Liver (tissue), 2 donors: ENCODE data around the gene FASTKD1.

Experiments
- YY1 ChIP-seq: IDR thresholded peaks from 2 replicates; pipeline ENCODE4 v1.6.1; 2016; ENCODE audit warnings: antibody characterized with exemption, mild to moderate bottlenecking
- TF ChIP-seq, protein P1 (sequence below): fragments of 150-350 bp; IDR thresholded peaks from 2 replicates; pipeline ENCODE4 v1.5.1; 2017; ENCODE audit warnings: improper control_type of control experiment, low read depth, low read length; ENCODE audit not compliant: missing input control
- donor health status: healthy.

GRCh38 chr2:169512525-169512924, 61.1 kb downstream of the FASTKD1 start:
- TF ChIP-seq, protein P1, sequence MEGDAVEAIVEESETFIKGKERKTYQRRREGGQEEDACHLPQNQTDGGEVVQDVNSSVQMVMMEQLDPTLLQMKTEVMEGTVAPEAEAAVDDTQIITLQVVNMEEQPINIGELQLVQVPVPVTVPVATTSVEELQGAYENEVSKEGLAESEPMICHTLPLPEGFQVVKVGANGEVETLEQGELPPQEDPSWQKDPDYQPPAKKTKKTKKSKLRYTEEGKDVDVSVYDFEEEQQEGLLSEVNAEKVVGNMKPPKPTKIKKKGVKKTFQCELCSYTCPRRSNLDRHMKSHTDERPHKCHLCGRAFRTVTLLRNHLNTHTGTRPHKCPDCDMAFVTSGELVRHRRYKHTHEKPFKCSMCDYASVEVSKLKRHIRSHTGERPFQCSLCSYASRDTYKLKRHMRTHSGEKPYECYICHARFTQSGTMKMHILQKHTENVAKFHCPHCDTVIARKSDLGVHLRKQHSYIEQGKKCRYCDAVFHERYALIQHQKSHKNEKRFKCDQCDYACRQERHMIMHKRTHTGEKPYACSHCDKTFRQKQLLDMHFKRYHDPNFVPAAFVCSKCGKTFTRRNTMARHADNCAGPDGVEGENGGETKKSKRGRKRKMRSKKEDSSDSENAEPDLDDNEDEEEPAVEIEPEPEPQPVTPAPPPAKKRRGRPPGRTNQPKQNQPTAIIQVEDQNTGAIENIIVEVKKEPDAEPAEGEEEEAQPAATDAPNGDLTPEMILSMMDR: no peak
- no peak for TF ChIP-seq YY1
